ENCODE data around the gene HSPA5.

GRCh38 chr9:125200216-125201047 lies 40.7 kb downstream of the HSPA5 start, which contains the start of gene RABEPK:
- TF ChIP-seq CTCF (IDR thresholded peaks at IDR 0.05) (no peak), POLR2A (IDR thresholded peaks at IDR 0.05) (peak; percentile 65 to 89)

Data from adrenal gland (tissue), 5 donors.